CD14-positive monocyte (primary cell): ENCODE data around the gene OSGEP. TPM values are rescaled to one million over a fixed set of nuclear protein-coding genes. Genes with fewer than 3 reads are reported as not detected.

ENCODE experiments used
- DNase-seq, 3 donors: peaks; one replicate each; pipeline ENCODE4 v3.0.0-alpha.2; 2011 to 2022
- H2AFZ ChIP-seq: 2 replicates; pipeline ENCODE4 v1.6.0; 2012; ENCODE audit warnings: mild to moderate bottlenecking, low read depth, low read length, inconsistent platforms; ENCODE audit not compliant: insufficient read depth, poor library complexity, severe bottlenecking
- H3K27ac ChIP-seq, 2 donors: 1 replicate in 1 of 2; 2 replicates in 1 of 2; pipeline ENCODE4 v1.5.1; 2012 to 2013; ENCODE audit warnings: low read length in 2 of 2, control low read depth in 1 of 2, inconsistent platforms in 1 of 2, low read depth in 1 of 2, mild to moderate bottlenecking in 1 of 2
- H3K27me3 ChIP-seq, 2 donors: one replicate each; pipeline versions ENCODE4 v1.6.0 to v1.6.1; 2011 to 2013; ENCODE audit warnings: low read length in 2 of 2; ENCODE audit not compliant: control insufficient read depth in 2 of 2, insufficient read depth in 2 of 2
- H3K36me3 ChIP-seq, 2 donors: replicated peaks in 1 of 2; 1 replicate in 1 of 2; 2 replicates in 1 of 2; pipeline versions ENCODE4 v1.5.1 to v1.6.1; 2012 to 2013; ENCODE audit warnings: low read length in 2 of 2, control low read depth in 1 of 2, inconsistent platforms in 1 of 2, mild to moderate bottlenecking in 1 of 2; ENCODE audit not compliant: insufficient read depth in 2 of 2, control insufficient read depth in 1 of 2
- H3K4me1 ChIP-seq, 2 donors: 1 replicate in 1 of 2; 2 replicates in 1 of 2; pipeline versions ENCODE4 v1.5.1 to v1.6.1; 2012 to 2013; ENCODE audit warnings: low read length in 2 of 2, control low read depth in 1 of 2, inconsistent platforms in 1 of 2, mild to moderate bottlenecking in 1 of 2, moderate library complexity in 1 of 2; ENCODE audit not compliant: insufficient read depth in 2 of 2, control insufficient read depth in 1 of 2
- H3K4me2 ChIP-seq: replicated peaks from 2 replicates; pipeline ENCODE3; 2012; ENCODE audit warnings: low read length, moderate library complexity, mild to moderate bottlenecking; ENCODE audit not compliant: poor library complexity, severe bottlenecking; ENCODE audit errors: extremely low read depth
- H3K4me3 ChIP-seq, 3 experiments: fragments of 200-600 bp in 1 of 3; sonication (generic) in 1 of 3; replicated peaks in 1 of 3; 1 replicate in 2 of 3; 2 replicates in 1 of 3; pipeline ENCODE4 v1.5.1; 2011 to 2013; ENCODE audit warnings: low read length in 3 of 3, mild to moderate bottlenecking in 3 of 3, control low read depth in 2 of 3, low read depth in 2 of 3, inconsistent platforms in 1 of 3, moderate library complexity in 1 of 3
- H3K79me2 ChIP-seq: 2 replicates; pipeline ENCODE4 v1.6.0; 2012; ENCODE audit warnings: mild to moderate bottlenecking, control low read depth, inconsistent platforms, low read length, moderate library complexity; ENCODE audit not compliant: insufficient read depth
- H3K9ac ChIP-seq: 2 replicates; pipeline ENCODE4 v1.6.0; 2017; ENCODE audit warnings: low read length, mild to moderate bottlenecking; ENCODE audit not compliant: insufficient read depth, poor library complexity, severe bottlenecking
- H3K9me3 ChIP-seq, 2 donors: replicated peaks in 1 of 2; 1 replicate in 1 of 2; 2 replicates in 1 of 2; pipeline versions ENCODE4 v1.5.1 to v1.6.1; 2012 to 2013; ENCODE audit warnings: low read length in 2 of 2, control low read depth in 1 of 2; ENCODE audit not compliant: control insufficient read depth in 1 of 2, insufficient read depth in 1 of 2
- H4K20me1 ChIP-seq: 2 replicates; pipeline ENCODE4 v1.6.0; 2012; ENCODE audit warnings: mild to moderate bottlenecking, low read length, control low read depth, moderate library complexity; ENCODE audit not compliant: insufficient read depth
- H3K27ac Mint-ChIP-seq, 7 donors: one replicate each; pipeline ENCODE4 v1.8.0; 2020; ENCODE audit warnings: mild to moderate bottlenecking in 7 of 7, mixed read lengths in 7 of 7, moderate library complexity in 6 of 7, inconsistent platforms in 2 of 7
- H3K27me3 Mint-ChIP-seq, 3 donors: one replicate each; pipeline ENCODE4 v1.8.0; 2021 to 2022; ENCODE audit warnings: low read depth in 3 of 3, mild to moderate bottlenecking in 3 of 3, mixed read lengths in 3 of 3, moderate library complexity in 3 of 3, inconsistent platforms in 1 of 3
- H3K36me3 Mint-ChIP-seq, 2 donors: one replicate each; pipeline ENCODE4 v1.8.0; 2020; ENCODE audit warnings: mixed read lengths in 2 of 2, inconsistent platforms in 1 of 2, mild to moderate bottlenecking in 1 of 2
- H3K4me1 Mint-ChIP-seq: one replicate; pipeline ENCODE4 v1.8.0; 2020; ENCODE audit warnings: mild to moderate bottlenecking, mixed read lengths
- H3K4me3 Mint-ChIP-seq, 2 donors: one replicate each; pipeline ENCODE4 v1.8.0; 2020; ENCODE audit warnings: mild to moderate bottlenecking in 2 of 2, mixed read lengths in 2 of 2, moderate library complexity in 1 of 2
- H3K9me3 Mint-ChIP-seq, 7 donors: one replicate each; pipeline ENCODE4 v1.8.0; 2020 to 2022; ENCODE audit warnings: mixed read lengths in 7 of 7, mild to moderate bottlenecking in 6 of 7, moderate library complexity in 6 of 7, inconsistent platforms in 2 of 7
- CTCF ChIP-seq: fragments of 200-600 bp; IDR thresholded peaks from one replicate; pipeline ENCODE4 v1.8.0; 2022; ENCODE audit warnings: antibody characterized with exemption, mild to moderate bottlenecking
- WGBS: methylation state at CpG from one replicate; pipeline ENCODE4 v1.1.5; 2013; ENCODE audit warnings: missing lambda C conversion rate; ENCODE audit not compliant: insufficient coverage; 5-methylcytosine and 5-hydroxymethylcytosine counted together
- intact Hi-C, 2 donors: fragments of 100-400 bp; cut with micrococcal nuclease; formaldehyde crosslinking; loops; one replicate each; pipeline versions ENCODE4 v1.15.0 to v1.15.1; 2023
- polyA plus RNA-seq, 3 donors: library from polyadenylated mRNA; depleted of rRNA in 1 of 3; unstranded in 2 of 3; stranded (reverse) in 1 of 3; fragments of 300-500 nt in 2 of 3; fragments of >200 nt in 1 of 3; fragmentation: Illumina TruSeq in 2 of 3; gene quantifications; 1 replicate in 2 of 3; 2 replicates in 1 of 3; pipeline ENCODE4 v1.2.3, GENCODE V29; 2012 to 2021

The OSGEP gene
- polyA plus RNA-seq, 3 donors = 34.7 to 112 (median 40.0) TPM

GRCh38 chr14:20436363-20436755 is 18.3 kb downstream of the OSGEP start:
- WGBS = 100% methylated on average over 1 of the region's 4 CpGs
- Histone ChIP-seq H3K9ac (no peak overlapping the region), H3K4me1 (peaks cover 30 to 36% of the 10 kb centered on the region in 2 donors), H3K36me3 (no peaks in the 10 kb centered on the region), H3K9me3 (no peaks in the 10 kb centered on the region), H3K4me3 (no peak overlapping the region), H3K27ac (no peak overlapping the region), H3K27me3 (no peaks in the 10 kb centered on the region), H2AFZ (no peak overlapping the region), H3K79me2 (no peaks in the 10 kb centered on the region), H4K20me1 (no peaks in the 10 kb centered on the region), H3K4me2 (no peak overlapping the region)
- no peak for TF ChIP-seq CTCF
- intact Hi-C loops = no loop called here
- DNase-seq = no peak
- Mint-ChIP-seq H3K36me3 (peaks cover 0 to 2% of the 10 kb centered on the region in 2 donors), H3K27me3 (peaks cover 0 to 5% (median 0%) of the 10 kb centered on the region in 3 donors), H3K27ac (no peak overlapping the region), H3K9me3 (peaks cover 0 to 9% (median 3%) of the 10 kb centered on the region in 7 donors), H3K4me1 (peaks cover 41% of the 10 kb centered on the region), H3K4me3 (no peak overlapping the region)

GRCh38 chr14:20435582-20436362 is 18.8 kb downstream of the OSGEP start, which contains the start of gene KLHL33:
TSS of gene KLHL33 (minus strand) at chr14:20436166. CDS start at chr14:20435811, 355 bp downstream.
- no peaks in the 10 kb centered on the region for H4K20me1 ChIP-seq
- no peaks in the 10 kb centered on the region for H3K9me3 ChIP-seq
- H3K27me3 ChIP-seq = no peaks in the 10 kb centered on the region
- H2AFZ ChIP-seq = no peak within 1 kb of the TSS
- no peak for TF ChIP-seq CTCF
- DNase-seq = no peak
- H3K27me3 Mint-ChIP-seq = peaks cover 0 to 5% (median 0%) of the 10 kb centered on the region in 3 donors
- H3K9ac ChIP-seq = no peak within 1 kb of the TSS
- no peak within 1 kb of the TSS for H3K4me2 ChIP-seq
- H3K4me1 Mint-ChIP-seq = peaks cover 39% of the 10 kb centered on the region
- intact Hi-C loops = no loop called here
- H3K36me3 Mint-ChIP-seq = peaks cover 0 to 2% of the 10 kb centered on the region in 2 donors
- peaks cover 0 to 8% (median 3%) of the 10 kb centered on the region in 7 donors for H3K9me3 Mint-ChIP-seq
- H3K36me3 ChIP-seq = no peaks in the 10 kb centered on the region
- no peaks in the 10 kb centered on the region for H3K79me2 ChIP-seq
- H3K27ac Mint-ChIP-seq = peak within 1 kb of the TSS in 1 of 7 donors; percentile 75
- no peak within 1 kb of the TSS for H3K4me3 ChIP-seq
- H3K27ac ChIP-seq = no peak within 1 kb of the TSS
- H3K4me1 ChIP-seq = peaks cover 25 to 31% of the 10 kb centered on the region in 2 donors
- H3K4me3 Mint-ChIP-seq = no peak within 1 kb of the TSS
- 98% methylated on average over 17 of the region's 17 CpGs for WGBS
